ENCODE measurements around the gene SORCS1.

GRCh38 chr10:107071301-107071700 is 93.2 kb downstream of the SORCS1 start:
- TF ChIP-seq, protein P1, sequence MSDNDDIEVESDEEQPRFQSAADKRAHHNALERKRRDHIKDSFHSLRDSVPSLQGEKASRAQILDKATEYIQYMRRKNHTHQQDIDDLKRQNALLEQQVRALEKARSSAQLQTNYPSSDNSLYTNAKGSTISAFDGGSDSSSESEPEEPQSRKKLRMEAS (IDR thresholded peaks at IDR 0.05; ENCODE audit: low read depth) = no peak
- TF ChIP-seq RCOR1 (IDR thresholded peaks at IDR 0.05; ENCODE audit: low read length) = no peak
- TF ChIP-seq, protein P2, sequence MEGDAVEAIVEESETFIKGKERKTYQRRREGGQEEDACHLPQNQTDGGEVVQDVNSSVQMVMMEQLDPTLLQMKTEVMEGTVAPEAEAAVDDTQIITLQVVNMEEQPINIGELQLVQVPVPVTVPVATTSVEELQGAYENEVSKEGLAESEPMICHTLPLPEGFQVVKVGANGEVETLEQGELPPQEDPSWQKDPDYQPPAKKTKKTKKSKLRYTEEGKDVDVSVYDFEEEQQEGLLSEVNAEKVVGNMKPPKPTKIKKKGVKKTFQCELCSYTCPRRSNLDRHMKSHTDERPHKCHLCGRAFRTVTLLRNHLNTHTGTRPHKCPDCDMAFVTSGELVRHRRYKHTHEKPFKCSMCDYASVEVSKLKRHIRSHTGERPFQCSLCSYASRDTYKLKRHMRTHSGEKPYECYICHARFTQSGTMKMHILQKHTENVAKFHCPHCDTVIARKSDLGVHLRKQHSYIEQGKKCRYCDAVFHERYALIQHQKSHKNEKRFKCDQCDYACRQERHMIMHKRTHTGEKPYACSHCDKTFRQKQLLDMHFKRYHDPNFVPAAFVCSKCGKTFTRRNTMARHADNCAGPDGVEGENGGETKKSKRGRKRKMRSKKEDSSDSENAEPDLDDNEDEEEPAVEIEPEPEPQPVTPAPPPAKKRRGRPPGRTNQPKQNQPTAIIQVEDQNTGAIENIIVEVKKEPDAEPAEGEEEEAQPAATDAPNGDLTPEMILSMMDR (IDR thresholded peaks at IDR 0.05) = no peak
- TF ChIP-seq YY1 (IDR thresholded peaks at IDR 0.05; ENCODE audit: low read depth) = no peak
- no peak for TF ChIP-seq FOXJ3 (CRISPR knock-in tag; IDR thresholded peaks at IDR 0.05)
- TF ChIP-seq MEF2A (IDR thresholded peaks at IDR 0.05; ENCODE audit: borderline replicate concordance, low read depth) = no peak
- TF ChIP-seq ZBTB33 (IDR thresholded peaks at IDR 0.05; ENCODE audit: borderline replicate concordance, low read depth) = no peak
- TF ChIP-seq POLR2AphosphoS5 (IDR thresholded peaks at IDR 0.05; ENCODE audit: low read depth, low read length) = no peak
- TF ChIP-seq, protein P3, sequence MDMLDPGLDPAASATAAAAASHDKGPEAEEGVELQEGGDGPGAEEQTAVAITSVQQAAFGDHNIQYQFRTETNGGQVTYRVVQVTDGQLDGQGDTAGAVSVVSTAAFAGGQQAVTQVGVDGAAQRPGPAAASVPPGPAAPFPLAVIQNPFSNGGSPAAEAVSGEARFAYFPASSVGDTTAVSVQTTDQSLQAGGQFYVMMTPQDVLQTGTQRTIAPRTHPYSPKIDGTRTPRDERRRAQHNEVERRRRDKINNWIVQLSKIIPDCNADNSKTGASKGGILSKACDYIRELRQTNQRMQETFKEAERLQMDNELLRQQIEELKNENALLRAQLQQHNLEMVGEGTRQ (IDR thresholded peaks at IDR 0.05; ENCODE audit: borderline replicate concordance, low read depth, low read length) = no peak
- TF ChIP-seq TEAD4 (IDR thresholded peaks at IDR 0.05; ENCODE audit: borderline replicate concordance, insufficient read depth) = no peak
- no peak for TF ChIP-seq NRF1 (IDR thresholded peaks at IDR 0.05; ENCODE audit: low read depth, low read length)
